NK-92 (cell line): ENCODE data around the gene TMEM254.
"Not testable (repeated sequence)": the region's sequence is repeated elsewhere in the genome, so short reads cannot be mapped to it uniquely, and the experiment has no call there.

Experiments
- DNase-seq: peaks from one replicate; lab custom pipeline; 2025; ENCODE audit not compliant: unreplicated experiment; lab: John Stamatoyannopoulos, UW

The TMEM254 gene

DNA sequence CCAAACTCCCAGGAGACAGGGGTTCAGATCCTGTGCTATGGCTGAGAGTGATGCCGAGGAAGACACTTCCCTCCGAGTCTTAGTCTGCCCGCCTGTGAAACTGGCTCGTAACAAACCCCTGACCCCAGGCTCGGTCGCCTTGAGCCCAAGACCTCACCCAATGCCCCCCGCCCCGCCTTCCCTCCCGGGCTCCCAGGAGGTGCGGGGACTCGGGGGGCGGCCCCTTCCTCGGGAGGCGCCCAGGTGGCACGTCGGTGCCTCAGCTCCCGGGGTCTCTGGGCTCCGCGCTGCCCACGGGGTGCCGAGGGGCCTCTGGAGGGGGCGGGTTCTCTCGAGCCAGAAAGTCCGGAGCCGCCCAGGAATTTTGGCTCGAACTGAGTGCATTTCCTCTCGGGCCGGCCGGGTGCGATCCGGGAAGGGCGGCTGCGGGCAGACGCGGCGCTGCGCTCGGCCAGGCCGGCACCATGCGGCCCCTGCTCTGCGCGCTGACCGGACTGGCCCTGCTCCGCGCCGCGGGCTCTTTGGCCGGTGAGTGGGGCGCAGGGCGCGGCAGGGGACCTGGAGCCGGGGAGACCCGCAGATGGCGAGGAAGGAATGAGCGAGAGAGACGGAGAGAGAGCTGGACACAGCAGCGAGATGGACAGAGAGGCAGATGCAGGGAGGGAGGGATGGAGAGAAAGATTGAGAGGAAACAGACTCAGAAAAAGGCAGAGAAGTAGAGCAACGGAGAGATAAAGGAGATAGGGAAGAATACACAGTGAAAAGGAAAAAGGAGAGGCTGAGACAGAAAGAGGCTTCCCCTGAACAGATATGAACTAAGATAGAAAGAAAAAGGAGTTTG is 54.1 kb downstream of the TMEM254 start, which contains the start of gene PLAC9:
TSS of gene PLAC9 (plus strand) at position 432 of the 841 bp plus-strand sequence. CDS start at position 465, 33 bp downstream.
- no peak for DNase-seq

DNA sequence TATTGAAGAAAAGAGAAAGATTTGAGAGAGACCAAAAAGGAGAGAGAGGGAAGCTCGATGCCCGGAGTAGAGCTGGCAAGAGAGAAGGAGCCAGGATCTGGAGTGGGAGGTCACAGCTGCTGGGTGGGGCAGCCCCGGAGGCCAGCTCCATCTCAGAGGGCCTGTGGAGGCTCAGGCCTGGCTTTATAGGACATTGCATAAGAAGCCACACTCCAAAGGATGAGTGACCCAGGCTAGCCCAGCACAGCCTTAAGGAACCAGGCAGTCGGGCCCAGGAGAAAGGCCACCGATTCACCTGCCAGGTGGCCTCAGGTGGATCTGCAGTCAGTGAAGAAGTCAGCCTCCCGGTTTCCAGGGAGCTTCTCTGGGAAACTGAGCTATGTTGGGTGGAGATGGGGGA is 54.7 kb downstream of the TMEM254 start:
- no peak for DNase-seq

DNA sequence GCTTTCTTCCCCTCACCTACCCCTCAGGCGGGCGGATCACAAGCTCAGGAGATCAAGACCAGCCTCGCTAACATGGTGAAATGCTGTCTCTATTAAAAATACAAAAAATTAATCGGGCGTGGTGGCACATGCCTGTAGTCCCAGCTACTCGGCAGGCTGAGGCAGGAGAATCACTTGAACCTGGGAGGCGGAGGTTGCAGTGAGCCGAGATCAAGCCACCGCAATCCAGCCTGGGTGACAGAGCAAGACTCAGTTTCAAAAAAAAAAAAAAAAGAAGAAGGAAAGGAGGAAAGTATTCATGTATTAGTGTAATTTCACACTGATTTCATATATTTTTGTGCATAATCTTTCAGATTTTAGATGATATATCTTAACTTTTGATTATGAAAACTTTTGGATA is 55.2 kb downstream of the TMEM254 start:
- DNase-seq, result not testable (repeated sequence)

DNA sequence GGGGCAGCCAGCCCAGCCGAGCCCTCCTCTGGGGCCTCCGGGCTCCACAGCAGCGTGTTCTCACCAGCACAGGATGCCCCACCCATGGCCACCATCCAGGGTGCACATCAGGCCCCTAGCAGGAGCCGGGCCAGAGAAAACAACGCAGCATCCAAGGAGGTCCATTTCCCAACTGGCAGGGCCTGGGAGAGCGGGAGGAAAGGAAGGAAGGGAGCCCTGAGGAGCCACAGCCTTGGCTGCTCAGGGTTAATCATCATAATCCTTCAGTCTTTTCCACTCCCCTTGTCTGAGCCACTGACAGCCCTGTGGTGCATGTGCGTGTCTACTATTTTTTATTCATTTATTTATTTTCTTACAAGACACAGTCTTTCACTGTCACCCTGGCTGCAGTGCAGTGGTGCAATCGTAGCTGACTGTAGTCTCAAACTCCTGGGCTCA is 57.7 kb downstream of the TMEM254 start:
- no peak for DNase-seq

DNA sequence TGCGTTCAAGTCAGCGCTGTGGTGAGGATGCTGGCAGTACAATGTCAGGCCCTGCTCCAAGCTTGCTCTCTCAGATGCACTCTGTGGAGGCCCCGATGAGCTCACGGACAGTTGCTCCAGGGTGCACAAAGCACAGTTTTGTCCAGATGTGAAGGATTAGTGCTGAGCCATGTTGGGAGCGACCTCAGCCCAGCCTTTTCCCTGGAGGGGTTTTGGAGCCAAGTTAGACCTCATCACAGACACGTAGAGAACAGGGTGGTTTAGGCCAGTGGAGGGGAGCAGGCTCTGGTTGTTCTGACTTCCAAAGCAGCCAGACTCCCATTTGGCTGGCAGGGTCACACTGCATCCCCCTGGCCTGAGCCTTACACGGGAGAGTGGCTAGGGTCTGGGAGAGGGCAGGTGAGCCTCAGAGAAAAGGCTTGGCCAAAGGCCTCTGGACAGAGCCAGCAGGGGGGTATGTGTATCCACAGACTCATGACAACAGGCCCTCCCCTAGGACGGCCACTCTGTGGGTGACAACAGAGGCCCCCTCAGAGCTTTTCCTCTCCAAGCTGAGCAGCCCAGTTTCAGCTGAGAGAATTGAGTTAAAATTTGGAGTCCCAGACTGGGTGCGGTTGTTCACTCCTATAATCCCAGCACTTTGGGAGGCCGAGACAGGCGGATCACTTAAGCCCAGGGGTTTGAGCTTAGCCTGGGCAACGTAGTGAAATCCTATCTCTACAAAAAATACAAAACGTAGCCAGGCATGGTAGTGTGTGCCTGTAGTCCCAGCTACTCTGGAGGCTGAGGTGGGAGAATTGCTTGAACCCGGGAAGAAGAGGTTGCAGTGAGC is 58.8 kb downstream of the TMEM254 start:
- DNase-seq, result no peak

DNA sequence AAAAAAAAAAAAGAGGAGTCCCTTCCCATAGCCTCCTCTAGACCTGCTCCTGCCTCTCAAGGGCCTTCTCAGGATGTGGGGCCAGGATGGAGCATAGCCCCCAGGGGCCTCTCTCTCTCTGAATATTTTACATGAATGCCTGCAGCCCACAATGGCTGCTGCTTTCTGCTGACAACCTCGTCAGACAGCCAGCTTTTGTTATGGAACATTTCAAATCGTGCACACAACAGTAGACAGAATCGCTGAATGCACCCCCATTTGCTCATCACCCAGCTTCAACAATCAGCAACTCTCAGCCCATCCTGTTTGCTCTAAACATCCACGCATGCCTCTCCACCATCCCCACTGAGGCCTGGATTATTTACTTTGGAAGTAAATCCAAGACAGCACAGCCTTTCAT is 59.5 kb downstream of the TMEM254 start:
- DNase-seq, result no peak

DNA sequence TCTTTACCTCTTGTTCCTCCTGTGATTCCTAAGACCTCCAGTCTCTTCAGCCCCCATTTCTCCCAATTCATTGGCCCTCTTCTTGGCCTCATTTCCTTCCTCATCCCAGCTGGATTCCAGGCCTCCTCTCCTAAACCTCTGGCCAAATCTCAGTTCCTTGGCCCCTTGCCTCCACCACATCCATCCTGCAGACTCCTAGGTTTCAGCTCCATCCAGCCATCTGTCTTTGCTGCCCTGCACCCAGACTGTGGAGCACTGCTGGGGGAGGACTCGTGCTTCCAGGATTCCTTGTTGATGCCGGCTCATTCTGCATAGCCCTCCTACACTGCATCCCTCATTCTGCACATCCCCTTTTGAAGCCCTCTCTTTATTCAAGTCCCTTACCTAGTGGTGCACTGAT is 60.8 kb downstream of the TMEM254 start:
- DNase-seq, result no peak

DNA sequence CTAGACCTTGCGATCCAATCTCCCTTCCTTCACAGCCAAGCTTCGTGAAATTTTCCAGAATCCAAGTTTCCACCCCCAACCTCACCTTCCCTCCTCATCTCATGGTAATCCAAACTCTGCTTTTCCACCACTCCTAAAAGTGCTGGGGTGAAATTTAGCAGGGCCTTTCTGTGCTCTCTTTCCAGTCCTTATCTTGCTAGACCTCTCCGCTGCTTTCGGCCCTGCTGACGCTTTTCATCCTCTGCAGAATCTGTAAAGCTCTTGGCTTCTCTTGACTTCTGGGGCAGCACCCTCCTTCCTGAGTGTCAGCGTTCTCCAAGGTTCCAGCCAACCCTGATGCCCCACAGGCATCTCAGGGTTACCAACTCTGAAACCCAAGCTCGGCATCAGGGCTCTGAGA is 61.8 kb downstream of the TMEM254 start:
- no peak for DNase-seq

DNA sequence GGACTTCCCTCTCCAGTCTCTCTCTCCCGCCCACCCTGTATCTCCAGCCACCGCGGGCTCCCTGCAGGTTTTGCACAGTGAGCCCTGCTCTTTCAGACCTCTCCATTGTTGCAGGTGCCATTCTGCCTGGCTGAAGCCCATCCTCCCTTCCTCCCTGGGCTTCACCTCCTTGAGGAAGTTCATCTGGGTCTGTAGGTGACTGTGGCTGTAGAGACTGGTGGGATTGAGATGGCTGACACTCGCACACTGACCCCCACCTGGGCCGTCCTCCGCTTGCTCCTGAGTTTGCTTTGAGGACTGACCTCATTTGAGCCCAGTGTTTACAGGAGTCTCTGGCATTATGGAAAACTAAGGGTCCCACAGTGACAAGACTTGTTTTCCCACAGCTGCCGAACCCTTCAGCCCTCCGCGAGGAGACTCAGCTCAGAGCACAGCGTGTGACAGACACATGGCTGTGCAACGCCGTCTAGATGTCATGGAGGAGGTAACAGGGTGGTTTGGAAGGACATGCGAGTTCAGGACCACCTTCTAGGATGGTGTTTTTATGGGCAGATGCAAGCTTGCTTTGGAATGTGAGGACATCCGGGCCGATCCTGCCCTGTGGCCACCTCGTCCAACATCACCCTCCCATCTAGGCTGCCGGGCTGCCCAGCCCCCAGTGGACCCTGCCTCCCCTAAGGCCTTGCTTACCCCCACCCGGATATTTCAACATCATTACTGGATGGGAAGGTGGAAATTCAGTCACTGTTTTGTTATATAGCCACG is 63.4 kb downstream of the TMEM254 start:
- no peak for DNase-seq
